CD4-positive, alpha-beta T cell (primary cell): ENCODE results near the gene KIF21A. TPM values are rescaled to one million over a fixed set of nuclear protein-coding genes. Genes with fewer than 3 reads are reported as not detected.

Experiments
- ATAC-seq: fragments of 200-7000 bp; cut with Tn5 transposase; one replicate; pipeline ENCODE4 v1.10.0; 2022; ENCODE audit warnings: mild to moderate bottlenecking; ENCODE audit not compliant: poor library complexity
- CTCF ChIA-PET: fragments of 350-600 bp; sonication (Branson Sonifier 250); formaldehyde crosslinking; loops from one replicate; lab custom pipeline; 2021; ENCODE audit warnings: antibody characterized with exemption, inconsistent platforms; lab: Charles Lee
- POLR2A ChIA-PET: fragments of 350-600 bp; sonication (Branson Sonifier 250); formaldehyde crosslinking; loops from one replicate; lab custom pipeline; 2021; ENCODE audit warnings: antibody characterized with exemption, inconsistent platforms; lab: Charles Lee
- DNase-seq, 14 experiments: peaks; one replicate each; pipeline ENCODE4 v3.0.0-alpha.2; 2013 to 2020; ENCODE audit warnings: mixed read lengths in 2 of 14
- H3K27ac ChIP-seq, 2 donors: one replicate each; pipeline versions ENCODE4 v1.5.1 to v1.7.0; 2013; ENCODE audit warnings: low read length in 2 of 2, low read depth in 1 of 2, mild to moderate bottlenecking in 1 of 2
- H3K27me3 ChIP-seq, 2 experiments: 1 replicate in 1 of 2; 2 replicates in 1 of 2; pipeline versions ENCODE4 v1.6.1 to v1.7.0; 2013; ENCODE audit warnings: low read length in 2 of 2, control low read depth in 1 of 2, mild to moderate bottlenecking in 1 of 2, moderate library complexity in 1 of 2; ENCODE audit not compliant: insufficient read depth in 2 of 2, control insufficient read depth in 1 of 2
- H3K36me3 ChIP-seq: one replicate; pipeline ENCODE4 v1.6.1; 2013; ENCODE audit warnings: low read length, control low read depth; ENCODE audit not compliant: insufficient read depth
- H3K4me1 ChIP-seq: one replicate; pipeline ENCODE4 v1.6.1; 2013; ENCODE audit warnings: low read length, control low read depth; ENCODE audit not compliant: insufficient read depth
- H3K4me3 ChIP-seq: one replicate; pipeline ENCODE4 v1.5.1; 2013; ENCODE audit warnings: mild to moderate bottlenecking, low read length, moderate library complexity
- H3K9me3 ChIP-seq, 2 experiments: 1 replicate in 1 of 2; 2 replicates in 1 of 2; pipeline versions ENCODE4 v1.6.1 to v1.7.0; 2013; ENCODE audit warnings: low read length in 2 of 2, mild to moderate bottlenecking in 2 of 2, control low read depth in 1 of 2, moderate library complexity in 1 of 2; ENCODE audit not compliant: control insufficient read depth in 1 of 2, insufficient read depth in 1 of 2
- H3K27ac Mint-ChIP-seq: one replicate; pipeline ENCODE4 v1.8.0; 2020; ENCODE audit warnings: mixed read lengths
- H3K27me3 Mint-ChIP-seq: one replicate; pipeline ENCODE4 v1.8.0; 2021; ENCODE audit warnings: mixed read lengths
- H3K36me3 Mint-ChIP-seq: one replicate; pipeline ENCODE4 v1.8.0; 2021; ENCODE audit warnings: low read depth, mixed read lengths
- H3K4me1 Mint-ChIP-seq: one replicate; pipeline ENCODE4 v1.8.0; 2021; ENCODE audit warnings: low read depth, mixed read lengths
- H3K4me3 Mint-ChIP-seq: one replicate; pipeline ENCODE4 v1.8.0; 2020; ENCODE audit warnings: mild to moderate bottlenecking, mixed read lengths
- H3K9me3 Mint-ChIP-seq: one replicate; pipeline ENCODE4 v1.8.0; 2020; ENCODE audit warnings: mixed read lengths
- CTCF ChIP-seq: fragments of 200-600 bp; IDR thresholded peaks from one replicate; pipeline ENCODE4 v1.8.0; 2022; ENCODE audit warnings: antibody characterized with exemption, mild to moderate bottlenecking
- intact Hi-C, 2 experiments: fragments of 100-400 bp; cut with DNase I in 1 of 2; cut with micrococcal nuclease in 1 of 2; formaldehyde crosslinking; loops; one replicate each; pipeline versions ENCODE4 v1.15.1 to v1.9.0; 2023 to 2025; cut with DNase I, micrococcal nuclease
- total RNA-seq, 174 experiments: library from RNA in 2 of 174; stranded (reverse) in 2 of 174; gene quantifications; one replicate each; pipeline ENCODE4 v1.2.3 and lab custom pipeline; 2021 to 2026

The KIF21A gene
- total RNA-seq, 2 experiments from 2014 or later, result 3.2 to 3.4 TPM

GRCh38 chr12:39354955-39355354 lies 88.0 kb downstream of the KIF21A start:
- no peaks in the 10 kb centered on the region for H3K4me1 Mint-ChIP-seq
- peaks cover 2% of the 10 kb centered on the region for H3K36me3 ChIP-seq
- POLR2A ChIA-PET, result no interaction called here
- no peaks in the 10 kb centered on the region for H3K9me3 Mint-ChIP-seq
- H3K27me3 ChIP-seq, result no peaks in the 10 kb centered on the region
- no peak overlapping the region for H3K4me3 Mint-ChIP-seq
- H3K27ac Mint-ChIP-seq, result no peak overlapping the region
- no peak for TF ChIP-seq CTCF
- H3K27me3 Mint-ChIP-seq, result no peaks in the 10 kb centered on the region
- CTCF ChIA-PET, result no interaction called here
- no peak overlapping the region for H3K27ac ChIP-seq
- no peaks in the 10 kb centered on the region for H3K9me3 ChIP-seq
- DNase-seq, result no peak
- intact Hi-C loops, result no loop called here
- no peak for ATAC-seq
- peaks cover 6% of the 10 kb centered on the region for H3K36me3 Mint-ChIP-seq
- no peaks in the 10 kb centered on the region for H3K4me1 ChIP-seq
- no peak overlapping the region for H3K4me3 ChIP-seq

- no peak overlapping the region for H3K27ac Mint-ChIP-seq
- no peaks in the 10 kb centered on the region for H3K27me3 Mint-ChIP-seq
- Histone ChIP-seq H3K4me3 (no peak overlapping the region), H3K9me3 (no peaks in the 10 kb centered on the region), H3K4me1 (no peaks in the 10 kb centered on the region), H3K36me3 (peaks cover 2% of the 10 kb centered on the region), H3K27me3 (no peaks in the 10 kb centered on the region), H3K27ac (no peak overlapping the region)
- intact Hi-C loops, result no loop called here
- ChIA-PET CTCF (no interaction called here), POLR2A (no interaction called here)
- no peaks in the 10 kb centered on the region for H3K4me1 Mint-ChIP-seq
- no peaks in the 10 kb centered on the region for H3K9me3 Mint-ChIP-seq
- no peak overlapping the region for H3K4me3 Mint-ChIP-seq
- TF ChIP-seq CTCF, result no peak
- DNase-seq (no peak), ATAC-seq (no peak)
- peaks cover 6% of the 10 kb centered on the region for H3K36me3 Mint-ChIP-seq
Measured at GRCh38 chr12:39352471-39353017, 90.4 kb downstream of the KIF21A start.

GRCh38 chr12:39351153-39351552 lies 91.8 kb downstream of the KIF21A start:
- Histone ChIP-seq H3K9me3 (no peaks in the 10 kb centered on the region), H3K4me1 (no peaks in the 10 kb centered on the region), H3K27me3 (no peaks in the 10 kb centered on the region), H3K4me3 (no peak overlapping the region), H3K27ac (no peak overlapping the region), H3K36me3 (no peaks in the 10 kb centered on the region)
- ChIA-PET POLR2A (no interaction called here), CTCF (no interaction called here)
- Mint-ChIP-seq H3K36me3 (peaks cover 1% of the 10 kb centered on the region), H3K4me3 (no peak overlapping the region), H3K4me1 (no peaks in the 10 kb centered on the region), H3K27me3 (no peaks in the 10 kb centered on the region), H3K27ac (no peak overlapping the region), H3K9me3 (no peaks in the 10 kb centered on the region)
- no peak for DNase-seq
- ATAC-seq, result no peak
- TF ChIP-seq CTCF, result no peak
- intact Hi-C loops, result no loop called here
